Kidney (tissue), 14 donors: ENCODE measurements around the gene DEFB132. TPM values are rescaled to one million over a fixed set of nuclear protein-coding genes. Genes with fewer than 3 reads are reported as not detected.

Experiments
- DNase-seq, 5 donors: peaks; one replicate each; pipeline ENCODE4 v3.0.0-alpha.2; 2013 to 2020
- FAIRE-seq: peaks from 2 replicates; lab custom pipeline; 2012; peaks lifted over from hg19 to GRCh38; lab: Jason Lieb, UNC
- H3K27ac ChIP-seq, 2 donors: one replicate each; pipeline ENCODE4 v1.7.0; 2013; ENCODE audit warnings: low read depth in 2 of 2, low read length in 2 of 2, inconsistent platforms in 1 of 2
- H3K27me3 ChIP-seq: one replicate; pipeline ENCODE4 v1.7.1; 2013; ENCODE audit warnings: low read length, inconsistent platforms; ENCODE audit not compliant: control insufficient read depth, insufficient read depth
- H3K36me3 ChIP-seq, 3 donors: one replicate each; pipeline versions ENCODE4 v1.7.0 to v1.7.1; 2013; ENCODE audit warnings: low read length in 3 of 3, control low read depth in 1 of 3, inconsistent platforms in 1 of 3; ENCODE audit not compliant: insufficient read depth in 3 of 3, control insufficient read depth in 2 of 3
- H3K4me1 ChIP-seq, 3 donors: one replicate each; pipeline versions ENCODE4 v1.7.0 to v1.7.1; 2013; ENCODE audit warnings: low read length in 3 of 3, inconsistent platforms in 1 of 3, low read depth in 1 of 3; ENCODE audit not compliant: control insufficient read depth in 2 of 3, insufficient read depth in 2 of 3
- H3K4me3 ChIP-seq, 3 donors: one replicate each; pipeline versions ENCODE4 v1.7.0 to v1.8.1; 2013; ENCODE audit warnings: low read length in 3 of 3, control low read depth in 1 of 3, inconsistent platforms in 1 of 3
- H3K9ac ChIP-seq, 3 donors: one replicate each; pipeline versions ENCODE4 v1.7.0 to v1.7.1; 2013; ENCODE audit warnings: low read length in 3 of 3, control low read depth in 1 of 3, inconsistent platforms in 1 of 3
- H3K9me3 ChIP-seq, 3 donors: one replicate each; pipeline versions ENCODE4 v1.7.0 to v1.7.1; 2013; ENCODE audit warnings: low read length in 3 of 3, control low read depth in 1 of 3, inconsistent platforms in 1 of 3; ENCODE audit not compliant: control insufficient read depth in 2 of 3, insufficient read depth in 1 of 3
- intact Hi-C: fragments of 100-400 bp; cut with DNase I; formaldehyde crosslinking; loops from one replicate; pipeline ENCODE4 v1.11.1; 2022
- polyA plus RNA-seq: library from polyadenylated mRNA; stranded (reverse); fragments of 350-450 nt; fragmentation: Illumina TruSeq; extraction: RNeasy Lipid Tissue Mini Kit (QIAGEN cat#74804); gene quantifications from one replicate; pipeline ENCODE4 v1.2.3, GENCODE V29; 2014; ENCODE audit warnings: low read depth, low replicate concordance; ENCODE audit not compliant: insufficient read depth
- total RNA-seq: library from RNA; stranded (reverse); fragmentation: NEBNext Ultra II Directional; extraction: Animal tissue kit (Norgen Biotek cat#: 25700); gene quantifications from one replicate; pipeline ENCODE4 v1.2.1, GENCODE V29; 2021
- TF ChIP-seq, protein P1 (sequence below): IDR thresholded peaks from 3 replicates; pipeline ENCODE4 v1.5.1; 2012; ENCODE audit warnings: mild to moderate bottlenecking, moderate library complexity, borderline replicate concordance; ENCODE audit not compliant: insufficient read depth; ENCODE audit errors: extremely low read depth
- donor health status: control.
- donor health status: control.
- donor health status: control.
- donor health status: control.
- donor health status: control.
- donor health status: DM: yes; HTN: yes; CAD: no.
- donor health status: Normal renal cell carcinoma (clear cell type).

Gene DEFB132
- total and polyA plus RNA-seq, 2 donors from 2014 or later = 0.24 TPM; not detected in 1

- Histone ChIP-seq H3K36me3 (peaks cover 2 to 22% (median 2%) of the 10 kb centered on the region in 3 donors), H3K27ac (no peak overlapping the region), H3K4me3 (no peak overlapping the region), H3K27me3 (no peaks in the 10 kb centered on the region), H3K4me1 (no peaks in the 10 kb centered on the region), H3K9me3 (no peaks in the 10 kb centered on the region), H3K9ac (no peak overlapping the region)
- TF ChIP-seq, protein P1, sequence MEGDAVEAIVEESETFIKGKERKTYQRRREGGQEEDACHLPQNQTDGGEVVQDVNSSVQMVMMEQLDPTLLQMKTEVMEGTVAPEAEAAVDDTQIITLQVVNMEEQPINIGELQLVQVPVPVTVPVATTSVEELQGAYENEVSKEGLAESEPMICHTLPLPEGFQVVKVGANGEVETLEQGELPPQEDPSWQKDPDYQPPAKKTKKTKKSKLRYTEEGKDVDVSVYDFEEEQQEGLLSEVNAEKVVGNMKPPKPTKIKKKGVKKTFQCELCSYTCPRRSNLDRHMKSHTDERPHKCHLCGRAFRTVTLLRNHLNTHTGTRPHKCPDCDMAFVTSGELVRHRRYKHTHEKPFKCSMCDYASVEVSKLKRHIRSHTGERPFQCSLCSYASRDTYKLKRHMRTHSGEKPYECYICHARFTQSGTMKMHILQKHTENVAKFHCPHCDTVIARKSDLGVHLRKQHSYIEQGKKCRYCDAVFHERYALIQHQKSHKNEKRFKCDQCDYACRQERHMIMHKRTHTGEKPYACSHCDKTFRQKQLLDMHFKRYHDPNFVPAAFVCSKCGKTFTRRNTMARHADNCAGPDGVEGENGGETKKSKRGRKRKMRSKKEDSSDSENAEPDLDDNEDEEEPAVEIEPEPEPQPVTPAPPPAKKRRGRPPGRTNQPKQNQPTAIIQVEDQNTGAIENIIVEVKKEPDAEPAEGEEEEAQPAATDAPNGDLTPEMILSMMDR = no peak
- intact Hi-C loops = no loop called here
- DNase-seq = no peak
- FAIRE-seq = no peak
Observed at GRCh38 chr20:275791-276190, 18.3 kb downstream of the DEFB132 start.

DNA sequence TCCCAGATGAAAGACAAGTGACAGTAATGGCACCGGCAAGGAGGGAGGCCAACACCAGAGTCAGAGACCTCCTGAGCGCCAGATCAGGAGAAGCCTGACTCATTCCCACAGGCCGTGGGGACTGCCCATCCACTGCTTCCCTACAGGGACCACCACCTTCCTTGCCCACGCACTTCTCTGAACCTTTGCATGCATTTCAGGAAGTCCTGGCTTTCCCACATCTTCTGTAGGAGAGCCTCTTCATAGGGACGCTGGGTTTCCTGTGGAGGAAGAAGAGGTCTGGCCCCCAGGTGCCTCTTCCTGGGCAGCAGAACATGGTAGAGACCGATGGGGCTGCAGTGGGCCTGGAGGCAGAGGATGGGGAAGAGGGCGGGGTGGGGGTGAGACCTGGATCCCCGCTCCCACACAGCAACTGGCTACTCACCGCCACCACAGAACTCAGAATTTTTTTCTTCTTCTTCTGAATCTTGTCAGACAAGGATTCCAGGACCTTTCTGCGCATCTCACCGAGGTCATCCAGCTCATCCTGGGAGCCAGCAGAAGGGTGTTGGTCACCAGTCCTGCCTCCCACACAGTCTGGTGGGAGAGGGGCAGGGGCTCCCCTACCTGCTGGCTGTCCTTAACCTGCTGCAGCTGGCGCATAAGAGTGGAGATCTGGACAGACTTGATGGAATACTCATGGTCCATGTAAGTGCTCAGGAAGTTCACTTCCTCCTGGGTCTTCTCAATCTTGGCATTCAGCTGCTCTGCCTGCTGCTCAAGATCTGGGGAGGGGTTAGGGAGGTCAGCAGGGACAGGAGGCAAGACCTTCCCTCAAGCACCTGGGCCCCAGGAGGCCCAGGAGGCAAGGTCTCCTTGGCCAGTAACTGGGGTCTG lies 19.3 kb downstream of the DEFB132 start:
- H3K9me3 ChIP-seq = no peaks in the 10 kb centered on the region
- FAIRE-seq (no peak), DNase-seq (no peak)
- no peak overlapping the region for H3K9ac ChIP-seq
- no peaks in the 10 kb centered on the region for H3K27me3 ChIP-seq
- TF ChIP-seq, protein P1 = no peak
- H3K27ac ChIP-seq = no peak overlapping the region
- H3K36me3 ChIP-seq = peaks cover 2 to 26% (median 7%) of the 10 kb centered on the region in 3 donors
- intact Hi-C loops = no loop called here
- H3K4me1 ChIP-seq = no peaks in the 10 kb centered on the region
- no peak overlapping the region for H3K4me3 ChIP-seq

DNA sequence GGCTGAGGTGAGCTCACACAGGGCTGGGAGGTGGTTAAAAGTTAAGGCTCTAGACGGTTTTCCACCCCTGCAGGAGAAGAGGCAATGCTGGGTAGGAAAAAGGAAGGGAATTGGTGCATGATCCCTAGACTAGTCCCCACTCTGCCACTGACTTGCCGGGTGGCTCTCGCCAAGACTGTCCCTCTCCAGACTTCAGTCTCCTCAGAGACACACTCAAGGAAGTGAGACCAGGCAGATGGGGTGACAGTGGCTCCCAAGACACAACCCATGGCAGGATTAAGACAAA lies 19.9 kb downstream of the DEFB132 start:
- no peak overlapping the region for H3K9ac ChIP-seq
- TF ChIP-seq, protein P1 = no peak
- DNase-seq (no peak), FAIRE-seq (no peak)
- no peak overlapping the region for H3K27ac ChIP-seq
- H3K36me3 ChIP-seq = peaks cover 2 to 27% (median 7%) of the 10 kb centered on the region in 3 donors
- intact Hi-C loops = no loop called here
- H3K4me3 ChIP-seq = no peak overlapping the region
- no peaks in the 10 kb centered on the region for H3K27me3 ChIP-seq
- H3K9me3 ChIP-seq = no peaks in the 10 kb centered on the region
- no peaks in the 10 kb centered on the region for H3K4me1 ChIP-seq

- H3K9me3 ChIP-seq = no peaks in the 10 kb centered on the region
- H3K4me1 ChIP-seq = no peaks in the 10 kb centered on the region
- H3K9ac ChIP-seq = no peak overlapping the region
- no peaks in the 10 kb centered on the region for H3K27me3 ChIP-seq
- intact Hi-C loops = no loop called here
- DNase-seq (no peak), FAIRE-seq (no peak)
- peaks cover 2 to 27% (median 7%) of the 10 kb centered on the region in 3 donors for H3K36me3 ChIP-seq
- TF ChIP-seq, protein P1 = no peak
- H3K4me3 ChIP-seq = no peak overlapping the region
- H3K27ac ChIP-seq = no peak overlapping the region
Observed at GRCh38 chr20:278181-278580, 20.7 kb downstream of the DEFB132 start.
